ENCODE data around the gene MCRIP2.

MCRIP2 gene

DNA sequence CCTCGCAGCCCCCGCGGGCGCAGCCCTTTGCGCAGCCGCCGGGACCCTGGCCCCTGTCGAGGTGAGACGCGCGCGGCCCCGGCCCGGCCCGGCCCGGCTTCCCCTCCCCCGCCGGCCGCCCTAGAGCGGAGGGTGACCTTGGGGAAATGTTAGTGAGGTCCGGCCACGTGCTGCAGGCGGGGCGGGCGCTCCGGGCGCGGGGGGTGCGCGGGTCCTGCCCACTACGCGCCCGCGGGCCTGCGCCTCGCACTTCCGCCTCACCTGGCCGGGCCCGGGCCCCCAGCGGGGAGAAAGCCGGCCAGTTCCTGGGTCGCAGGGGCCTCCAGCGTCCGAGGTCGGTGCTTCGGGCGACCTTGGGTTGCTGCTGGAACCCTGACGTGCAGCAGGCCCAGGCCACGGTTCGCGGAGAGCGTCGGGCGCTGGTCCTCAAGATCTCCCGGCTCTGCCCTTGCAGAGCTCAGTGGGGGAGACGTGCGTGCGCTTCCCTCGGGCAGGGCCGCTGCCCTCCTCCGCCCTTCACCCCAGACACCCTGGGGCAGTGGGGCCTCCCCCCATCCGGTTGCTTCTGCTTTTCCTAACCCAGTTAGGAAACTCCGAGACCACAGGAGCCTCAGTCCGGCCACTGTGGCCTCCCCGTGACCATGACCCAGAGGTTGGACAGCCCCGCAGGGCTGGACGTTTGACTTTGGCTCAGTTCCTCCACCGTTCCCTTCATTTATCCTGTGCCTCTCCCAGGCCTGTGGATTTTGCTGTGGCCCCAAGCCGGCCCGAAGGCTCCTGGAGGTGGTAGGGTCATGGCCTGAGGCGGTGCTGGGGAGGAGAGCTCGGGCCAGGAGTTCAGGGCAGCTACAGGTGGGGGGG is 791 bp downstream of the MCRIP2 start:
- H3K4me3 ChIP-seq (ENCODE audit: low read length) = peak overlapping the region; percentile 62
- no peak for DNase-seq (ENCODE audit: low read depth, low spot score)

DNA sequence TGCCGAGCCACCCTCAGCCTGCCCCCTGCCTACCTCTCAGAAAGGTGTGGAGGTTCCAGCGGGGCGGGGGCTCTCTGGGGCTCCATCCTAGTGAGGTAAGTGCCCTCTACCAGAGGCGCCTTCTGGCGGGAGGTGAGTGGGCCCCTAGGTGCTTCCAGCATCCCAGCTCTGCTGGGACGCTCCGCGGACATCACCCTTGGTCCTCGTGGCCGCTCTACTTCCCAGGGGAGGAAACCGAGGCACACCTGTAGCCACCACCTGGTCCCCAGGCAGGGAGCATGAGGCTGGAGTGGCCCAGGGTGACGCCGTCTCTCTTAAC is 1.4 kb downstream of the MCRIP2 start:
- peak overlapping the region; percentile 62 for H3K4me3 ChIP-seq (ENCODE audit: low read length)
- DNase-seq (ENCODE audit: low read depth, low spot score) = no peak

DNA sequence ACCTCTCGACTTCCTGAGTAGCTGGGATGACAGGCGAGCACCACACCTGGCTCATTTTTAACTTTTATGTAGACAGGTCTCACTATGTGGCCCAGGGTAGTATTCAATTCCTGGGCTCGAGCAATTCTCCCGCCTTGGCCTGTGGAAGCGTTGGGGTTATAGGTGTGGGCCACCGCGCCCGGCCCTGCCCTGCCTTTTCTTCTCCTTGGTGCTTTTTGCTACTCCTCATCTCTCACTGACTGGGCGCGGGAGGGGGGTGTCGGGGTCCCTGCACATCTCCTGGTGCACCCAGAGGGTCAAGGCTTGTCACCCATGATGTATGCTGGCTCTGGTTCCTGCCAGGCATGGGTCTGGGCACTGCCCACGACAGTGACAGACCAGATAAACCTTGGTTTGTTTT is 2.9 kb downstream of the MCRIP2 start:
- no peak for DNase-seq (ENCODE audit: low read depth, low spot score)
- H3K4me3 ChIP-seq (ENCODE audit: low read length) = no peak overlapping the region

- DNase-seq (ENCODE audit: low read depth, low spot score) = no peak
- H3K4me3 ChIP-seq (ENCODE audit: low read length) = no peak overlapping the region
Observed at GRCh38 chr16:645852-646678, 4.4 kb downstream of the MCRIP2 start.

DNA sequence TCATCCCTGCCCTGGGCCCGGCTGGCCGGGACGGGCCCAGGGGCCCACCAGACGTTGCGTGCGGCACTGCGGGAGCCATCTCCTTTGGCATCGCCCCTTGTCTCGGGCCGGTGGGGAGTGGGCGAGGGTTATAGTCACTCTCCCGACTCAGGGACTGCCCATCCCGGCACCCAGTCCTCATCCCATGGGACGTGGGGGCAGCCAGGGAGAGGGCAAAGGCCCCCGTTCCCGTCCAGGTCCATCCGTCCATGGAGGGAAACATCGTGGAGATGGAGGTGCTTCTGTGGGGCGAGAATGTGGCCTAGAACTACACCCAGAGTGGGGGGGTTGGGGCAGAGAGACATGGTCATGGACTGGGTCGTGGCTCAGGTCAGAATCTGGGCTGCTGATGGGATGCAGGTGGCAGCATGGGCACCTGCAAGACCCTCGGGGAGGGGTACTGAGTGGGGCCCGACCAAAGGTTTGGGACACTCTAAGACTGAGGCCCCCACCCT is 5.1 kb downstream of the MCRIP2 start:
- no peak overlapping the region for H3K4me3 ChIP-seq (ENCODE audit: low read length)
- no peak for DNase-seq (ENCODE audit: low read depth, low spot score)

DNA sequence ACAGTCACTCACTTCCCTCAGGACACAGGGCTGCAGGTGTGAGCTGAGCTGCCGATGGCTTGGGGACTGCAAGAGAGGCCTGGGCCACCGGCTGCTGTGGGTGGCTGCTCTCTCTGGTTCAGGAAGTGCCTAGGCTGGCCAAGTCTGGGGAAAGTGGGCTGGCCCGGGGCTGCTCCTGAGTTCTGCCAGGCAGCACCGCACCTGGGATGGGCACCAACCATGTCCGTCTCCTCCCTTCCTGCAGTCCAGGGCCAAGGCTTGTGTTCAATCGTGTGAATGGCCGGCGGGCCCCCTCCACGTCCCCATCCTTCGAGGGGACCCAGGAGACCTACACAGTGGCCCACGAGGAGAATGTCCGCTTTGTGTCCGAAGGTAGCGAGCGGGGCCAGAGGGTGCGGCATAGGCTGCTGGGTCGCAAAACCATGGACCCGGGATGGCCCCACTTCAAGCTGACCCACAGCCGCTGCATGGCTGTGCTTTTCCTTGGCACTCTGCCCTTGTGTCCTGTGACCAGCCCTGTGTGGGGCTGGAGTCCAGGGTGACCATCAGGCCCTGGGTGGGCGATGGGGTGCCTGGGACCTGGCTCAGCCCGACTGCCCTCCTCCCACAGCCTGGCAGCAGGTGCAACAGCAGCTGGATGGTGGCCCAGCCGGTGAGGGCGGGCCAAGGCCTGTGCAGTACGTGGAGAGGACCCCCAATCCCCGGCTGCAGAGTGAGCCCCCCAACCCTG is 5.7 kb downstream of the MCRIP2 start:
- no peak for DNase-seq (ENCODE audit: low read depth, low spot score)
- no peak overlapping the region; the same call in 1 of the 2 replicates for H3K4me3 ChIP-seq (ENCODE audit: low read length)

GRCh38 chr16:648071-648780 is 6.6 kb downstream of the MCRIP2 start:
- DNase-seq (ENCODE audit: low read depth, low spot score) = peak; percentile 35
- peak overlapping the region; percentile 85 for H3K4me3 ChIP-seq (ENCODE audit: low read length)

DNA sequence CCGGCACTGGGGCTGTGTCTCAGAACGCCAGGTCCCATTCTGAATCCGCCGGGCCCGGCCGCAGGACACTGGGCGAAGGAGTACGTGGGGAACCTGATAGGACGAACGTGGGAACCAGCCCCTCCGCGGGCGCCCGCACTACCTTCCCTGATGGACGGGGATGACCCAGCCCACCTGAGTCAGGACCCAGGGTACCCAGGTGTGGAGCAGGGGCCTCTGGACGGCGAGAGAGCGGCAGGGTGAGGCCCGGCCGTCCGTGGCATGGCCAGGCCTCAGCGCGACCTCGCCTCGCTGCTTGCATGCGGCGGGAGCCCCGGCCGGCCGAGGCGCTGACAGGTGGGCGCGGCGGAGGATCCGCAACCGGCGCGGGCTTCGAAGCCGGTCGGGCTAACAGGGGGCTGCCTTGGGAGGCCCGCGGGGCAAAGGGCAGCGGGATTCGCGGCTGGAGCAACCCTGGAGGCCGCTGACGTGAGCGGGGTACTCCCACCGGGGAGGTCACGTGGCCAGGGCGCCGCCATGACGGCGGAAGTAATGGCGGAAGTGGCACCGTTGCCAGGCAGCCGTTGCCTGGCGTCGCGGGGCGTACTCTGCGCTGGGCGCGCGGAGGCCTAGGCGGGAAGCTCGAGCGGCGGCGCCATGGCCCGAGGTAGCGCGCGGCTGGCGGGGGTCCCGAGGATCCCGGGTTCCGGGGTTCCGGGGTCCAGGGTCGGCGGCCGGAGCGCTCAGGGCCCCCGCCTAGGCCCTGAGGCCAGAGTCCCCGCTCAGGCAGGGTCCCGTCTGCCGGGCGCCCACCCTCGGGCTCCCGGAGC is 7.4 kb downstream of the MCRIP2 start, which contains the start of gene WDR90:
TSS of gene WDR90 (plus strand) at position 585 of the 809 bp plus-strand sequence. CDS start at position 637, 52 bp downstream.
- peak within 1 kb of the TSS; percentile 85 for H3K4me3 ChIP-seq (ENCODE audit: low read length)
- peak; percentile 84 for DNase-seq (ENCODE audit: low read depth, low spot score)

DNA sequence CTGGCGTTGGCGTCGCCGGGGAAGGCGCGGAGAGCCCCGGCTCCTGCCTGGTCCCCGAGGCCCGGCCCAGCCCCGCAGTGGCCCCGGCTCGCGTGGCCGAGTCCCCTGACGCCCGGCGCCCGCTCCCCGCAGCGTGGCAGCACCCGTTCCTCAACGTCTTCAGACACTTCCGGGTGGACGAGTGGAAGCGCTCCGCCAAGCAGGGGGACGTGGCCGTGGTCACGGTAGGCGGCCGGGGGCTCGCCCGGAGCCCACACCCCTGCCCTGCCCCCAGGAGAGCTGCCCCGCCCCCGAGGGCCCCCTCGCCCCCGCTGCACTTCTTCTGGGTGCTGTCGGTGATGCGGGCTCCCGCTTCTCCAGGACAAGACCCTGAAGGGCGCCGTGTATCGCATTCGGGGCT is 8.0 kb downstream of the MCRIP2 start:
- DNase-seq (ENCODE audit: low read depth, low spot score) = no peak
- H3K4me3 ChIP-seq (ENCODE audit: low read length) = peak overlapping the region; percentile 85

DNA sequence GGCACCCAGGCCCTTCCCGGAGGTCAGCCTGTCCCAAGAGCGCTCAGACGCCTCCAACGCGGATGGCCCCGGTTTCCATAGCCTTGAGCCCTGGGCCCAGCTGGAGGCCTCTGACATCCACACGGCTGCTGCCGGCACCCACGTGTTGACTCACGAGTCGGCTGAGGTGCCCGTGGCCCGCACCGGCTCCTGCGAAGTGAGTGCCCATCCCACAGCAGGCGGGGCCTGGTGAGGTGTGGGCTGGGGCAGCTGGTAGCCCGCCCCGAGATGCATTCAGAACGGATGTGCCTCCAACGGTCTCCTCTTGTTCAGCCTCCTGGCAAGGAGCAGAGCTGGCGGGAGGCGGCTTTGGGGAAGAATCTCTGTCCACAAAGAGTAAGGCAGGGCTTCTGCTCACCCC is 10.2 kb downstream of the MCRIP2 start:
- no peak for DNase-seq (ENCODE audit: low read depth, low spot score)
- H3K4me3 ChIP-seq (ENCODE audit: low read length) = no peak overlapping the region

GRCh38 chr16:652454-653305 is 11.1 kb downstream of the MCRIP2 start:
- DNase-seq (ENCODE audit: low read depth, low spot score) = no peak
- H3K4me3 ChIP-seq (ENCODE audit: low read length) = no peak overlapping the region

DNA sequence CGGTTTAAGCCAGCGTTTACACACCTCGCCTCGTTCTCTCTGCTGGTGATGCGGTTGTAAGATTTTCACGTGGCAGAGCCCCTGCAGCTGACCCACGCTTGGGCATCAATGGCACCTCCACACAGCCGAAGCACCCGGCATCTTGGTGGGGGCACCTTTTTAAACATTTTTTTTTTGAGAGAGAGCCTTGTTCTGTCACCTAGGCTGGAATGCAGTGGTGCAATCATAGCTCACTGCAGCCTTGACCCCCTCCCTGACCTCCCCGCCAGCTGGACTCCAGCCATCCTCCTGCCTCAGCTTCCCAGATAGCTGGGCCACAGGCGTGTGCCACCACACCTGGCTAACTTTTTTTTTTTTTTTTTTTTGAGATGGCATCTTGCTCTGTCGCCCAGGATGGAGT is 12.4 kb downstream of the MCRIP2 start:
- no peak overlapping the region for H3K4me3 ChIP-seq (ENCODE audit: low read length)
- DNase-seq (ENCODE audit: low read depth, low spot score) = no peak

- DNase-seq (ENCODE audit: low read depth, low spot score) = no peak
- H3K4me3 ChIP-seq (ENCODE audit: low read length) = no peak overlapping the region
Observed at GRCh38 chr16:657487-657886, 15.9 kb downstream of the MCRIP2 start.

DNA sequence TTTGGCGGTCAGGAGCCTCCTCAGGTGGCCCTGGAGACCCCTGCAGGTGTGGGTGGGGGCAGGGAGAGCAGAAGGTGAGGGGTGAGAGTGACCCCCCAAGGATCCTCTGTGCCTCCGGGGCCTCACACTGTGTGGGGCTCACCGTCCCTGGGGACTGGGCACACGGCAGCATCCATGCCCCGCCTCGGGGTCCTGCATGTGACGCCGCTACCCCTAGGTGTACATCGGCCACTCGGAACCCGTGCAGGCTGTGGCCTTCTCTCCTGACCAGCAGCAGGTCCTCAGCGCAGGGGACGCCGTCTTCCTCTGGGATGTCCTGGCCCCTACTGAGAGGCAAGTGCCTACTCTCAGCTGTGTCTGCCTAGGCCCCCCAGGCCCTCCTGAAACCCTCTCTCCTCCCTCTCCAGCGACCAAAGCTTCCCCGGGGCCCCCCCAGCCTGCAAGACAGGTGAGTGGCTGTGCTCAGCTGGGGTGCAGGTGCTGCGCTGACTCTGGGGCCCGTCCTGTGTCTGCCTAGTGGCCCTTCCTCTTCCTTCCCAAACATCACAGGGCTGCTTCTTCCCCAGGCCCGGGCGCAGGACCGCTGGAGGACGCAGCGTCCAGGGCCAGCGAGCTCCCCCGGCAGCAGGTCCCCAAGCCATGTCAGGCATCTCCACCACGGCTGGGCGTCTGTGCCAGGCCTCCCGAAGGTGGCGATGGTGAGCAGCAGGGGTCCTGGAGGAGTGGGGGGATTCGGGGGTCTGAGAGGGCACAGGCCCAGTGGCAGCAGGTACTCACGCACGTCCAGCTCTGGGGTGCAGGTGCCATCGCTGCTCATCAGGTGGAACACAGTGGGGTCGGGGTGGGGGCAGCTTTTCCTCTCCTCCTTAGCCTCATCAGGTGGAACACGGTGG is 17.3 kb downstream of the MCRIP2 start:
- DNase-seq (ENCODE audit: low read depth, low spot score) = no peak
- H3K4me3 ChIP-seq (ENCODE audit: low read length) = no peak overlapping the region

GRCh38 chr16:659618-660017 is 18.0 kb downstream of the MCRIP2 start:
- DNase-seq (ENCODE audit: low read depth, low spot score) = no peak
- no peak overlapping the region for H3K4me3 ChIP-seq (ENCODE audit: low read length)

GRCh38 chr16:660132-660458 is 18.5 kb downstream of the MCRIP2 start:
- H3K4me3 ChIP-seq (ENCODE audit: low read length) = no peak overlapping the region
- DNase-seq (ENCODE audit: low read depth, low spot score) = no peak

All from Jurkat, Clone E6-1 (cell line).